ENCODE measurements around the gene DENND11.

GRCh38 chr7:141674171-141674671, 27.7 kb downstream of the DENND11 start:
- TF ChIP-seq CTCF (IDR thresholded peaks at IDR 0.05; ENCODE audit: low read length) (no peak), EZH2 (optimal IDR thresholded peaks at IDR 0.05; ENCODE audit: low read depth, low read length) (no peak)

Data from MM.1S (cell line).